HFF-Myc (cell line): Measurements from ENCODE around the gene BCL2L14.
"Not testable (repeated sequence)": the region's sequence is repeated elsewhere in the genome, so short reads cannot be mapped to it uniquely, and the experiment has no call there.

Experiments
- DNase-seq: peaks from one replicate; pipeline ENCODE4 v3.0.0-alpha.2; 2011; ENCODE audit warnings: low read depth; ENCODE audit errors: extremely low read depth
- H3K4me3 ChIP-seq: replicated peaks from 2 replicates; pipeline ENCODE4 v1.5.1; 2011; ENCODE audit warnings: low read depth, mild to moderate bottlenecking, control low read depth, low read length
- CTCF ChIP-seq: IDR thresholded peaks from 2 replicates; pipeline ENCODE4 v1.5.1; 2012; ENCODE audit warnings: mild to moderate bottlenecking, low read depth, low read length, control low read depth; ENCODE audit errors: missing control alignments

BCL2L14 gene

GRCh38 chr12:12097891-12098690 is 27.4 kb downstream of the BCL2L14 start:
- H3K4me3 ChIP-seq: no peak overlapping the region
- DNase-seq: no peak
- TF ChIP-seq CTCF: no peak

DNA sequence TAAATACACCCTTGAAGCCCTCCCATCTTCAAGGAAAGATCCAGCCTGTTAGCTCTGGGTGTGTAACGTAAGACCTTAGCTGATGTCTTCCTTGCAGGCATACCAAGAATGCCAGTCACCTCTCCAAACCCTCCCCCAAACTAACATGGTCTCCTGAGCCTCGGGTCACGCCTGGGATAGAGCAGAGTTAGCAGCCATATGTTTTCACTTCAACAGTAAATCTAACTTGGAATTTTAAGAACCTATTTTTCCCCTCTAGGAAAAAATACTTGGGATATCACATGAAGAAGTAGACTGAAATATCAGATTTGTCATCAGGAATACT is 27.9 kb downstream of the BCL2L14 start:
- no peak overlapping the region for H3K4me3 ChIP-seq
- no peak for DNase-seq
- no peak for TF ChIP-seq CTCF

GRCh38 chr12:12099102-12099501 is 28.4 kb downstream of the BCL2L14 start:
- H3K4me3 ChIP-seq: no peak overlapping the region
- no peak for TF ChIP-seq CTCF
- no peak for DNase-seq

DNA sequence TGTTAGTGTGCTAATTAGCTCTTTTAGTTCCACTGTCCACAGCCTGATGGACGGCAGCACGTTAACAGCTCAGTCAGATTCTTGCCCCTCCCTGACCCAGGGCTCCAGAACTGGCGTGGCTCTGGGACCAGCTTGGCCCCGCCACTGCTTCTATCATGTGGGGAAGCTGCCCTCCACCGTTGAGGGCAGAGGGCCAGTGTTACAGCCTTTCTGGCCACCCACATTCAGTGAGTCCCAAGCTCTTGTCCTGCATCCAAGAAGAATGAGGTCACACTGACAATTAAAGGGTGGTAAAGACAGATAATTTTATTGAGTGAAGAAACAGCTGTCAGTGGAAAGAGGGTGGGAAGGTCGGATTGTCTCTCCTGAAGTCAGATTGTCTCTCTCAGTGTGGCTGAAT is 36.9 kb downstream of the BCL2L14 start:
- DNase-seq: no peak
- H3K4me3 ChIP-seq: no peak overlapping the region
- no peak for TF ChIP-seq CTCF

GRCh38 chr12:12108441-12109058 is 37.8 kb downstream of the BCL2L14 start:
- TF ChIP-seq CTCF: no peak
- no peak overlapping the region for H3K4me3 ChIP-seq
- no peak for DNase-seq

GRCh38 chr12:12110923-12111555 is 40.3 kb downstream of the BCL2L14 start:
- not testable (repeated sequence) for DNase-seq, H3K4me3 ChIP-seq

GRCh38 chr12:12115514-12115913 is 44.8 kb downstream of the BCL2L14 start:
- DNase-seq: no peak
- H3K4me3 ChIP-seq: no peak overlapping the region
- no peak for TF ChIP-seq CTCF
